HG03039 (cell line): Measurements from ENCODE around the gene LCLAT1.
"Not testable (repeated sequence)": the region's sequence is repeated elsewhere in the genome, so short reads cannot be mapped to it uniquely, and the experiment has no call there.

Source experiments
- ATAC-seq: cut with Tn5 transposase; IDR thresholded peaks from one replicate; pipeline ENCODE4 v1.9.1; 2021; ENCODE audit warnings: mild to moderate bottlenecking, moderate library complexity; ENCODE audit not compliant: unreplicated experiment

LCLAT1 gene

DNA sequence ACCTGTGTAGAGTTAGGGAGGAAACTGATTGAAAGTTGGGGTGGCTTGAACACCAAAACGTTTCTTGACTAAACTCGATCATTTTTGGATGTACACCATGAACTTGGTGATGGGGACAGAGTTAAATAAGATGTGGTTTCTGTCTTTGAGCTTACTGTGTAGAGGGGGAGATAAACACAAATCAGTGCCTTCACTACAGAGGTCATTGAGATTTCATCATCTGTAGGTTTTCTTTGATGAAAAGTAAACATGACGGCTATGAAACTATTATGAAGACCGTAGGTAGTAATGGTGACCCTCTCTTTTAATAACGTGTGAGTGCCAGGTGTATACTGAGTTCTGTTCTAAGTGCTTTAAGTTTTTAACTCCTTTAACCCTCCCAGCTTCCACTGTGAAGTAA, 6.5 kb downstream of the LCLAT1 start:
- no peak for ATAC-seq

DNA sequence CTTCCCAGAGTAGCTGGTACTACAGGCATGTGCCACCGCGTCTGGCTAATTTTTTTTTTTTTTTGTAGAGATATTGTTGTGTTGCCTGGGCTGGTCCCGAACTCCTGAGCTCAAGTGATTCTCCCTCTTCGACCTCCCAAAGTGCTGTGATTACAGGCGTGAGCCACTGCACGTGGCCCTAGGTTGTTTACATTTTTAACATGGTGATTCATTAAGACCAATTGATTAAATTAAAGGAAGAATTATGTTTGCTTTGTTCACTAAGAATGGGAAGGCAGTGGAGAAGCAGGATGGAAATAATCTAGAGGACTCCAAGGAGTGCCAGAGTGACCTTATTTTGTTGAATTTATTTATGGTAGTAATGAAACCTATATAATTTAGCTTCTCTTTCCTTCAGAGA, 7.5 kb downstream of the LCLAT1 start:
- ATAC-seq, result no peak

DNA sequence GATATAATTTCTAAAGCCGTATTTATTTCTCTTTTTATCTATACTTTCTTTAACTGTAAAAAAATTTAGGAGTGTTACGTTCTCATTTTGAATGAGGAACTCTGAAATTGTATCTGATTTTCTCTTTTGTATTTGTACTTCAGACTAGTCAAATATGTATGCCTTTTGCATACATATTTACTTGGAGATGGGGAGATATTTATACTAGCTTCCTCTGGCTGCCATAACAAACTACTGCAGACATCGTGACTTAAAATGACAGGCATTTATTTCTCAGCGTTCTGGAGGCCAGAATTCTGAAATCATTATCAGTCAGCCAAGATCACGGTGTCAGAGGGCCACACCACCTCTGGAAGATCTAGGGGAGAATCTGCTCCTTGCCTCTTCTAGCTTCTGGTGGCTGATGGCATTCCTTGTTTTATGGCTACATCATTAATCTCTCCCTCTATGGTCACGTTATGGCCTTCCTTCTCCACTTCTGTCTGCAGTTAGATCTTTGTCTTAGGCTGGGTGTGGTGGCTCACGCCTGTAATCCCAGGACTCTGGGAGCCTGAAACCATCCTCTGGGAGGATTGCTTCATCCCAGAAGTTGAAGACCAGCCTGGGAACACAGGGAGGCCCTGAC, 8.2 kb downstream of the LCLAT1 start:
- ATAC-seq, result no peak

DNA sequence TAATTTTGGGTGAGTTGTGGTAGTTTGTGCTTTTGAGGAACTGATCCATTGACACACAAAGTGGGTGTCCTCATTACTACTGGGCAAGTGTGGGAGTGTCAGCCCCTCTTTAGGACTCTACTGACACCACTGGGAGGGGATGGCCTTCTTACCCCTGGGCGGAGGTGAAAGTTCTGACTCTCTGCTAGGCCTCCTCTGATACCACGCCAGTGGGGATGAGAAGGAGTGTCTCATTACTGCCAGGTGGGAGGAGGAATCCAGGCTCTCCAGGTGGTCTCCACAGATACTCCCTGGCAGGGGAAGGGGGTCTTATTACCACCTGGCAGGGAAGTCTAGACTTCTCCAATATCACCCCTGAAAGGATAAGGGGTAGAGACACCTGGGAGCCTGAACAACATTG, 9.1 kb downstream of the LCLAT1 start:
- no peak for ATAC-seq

DNA sequence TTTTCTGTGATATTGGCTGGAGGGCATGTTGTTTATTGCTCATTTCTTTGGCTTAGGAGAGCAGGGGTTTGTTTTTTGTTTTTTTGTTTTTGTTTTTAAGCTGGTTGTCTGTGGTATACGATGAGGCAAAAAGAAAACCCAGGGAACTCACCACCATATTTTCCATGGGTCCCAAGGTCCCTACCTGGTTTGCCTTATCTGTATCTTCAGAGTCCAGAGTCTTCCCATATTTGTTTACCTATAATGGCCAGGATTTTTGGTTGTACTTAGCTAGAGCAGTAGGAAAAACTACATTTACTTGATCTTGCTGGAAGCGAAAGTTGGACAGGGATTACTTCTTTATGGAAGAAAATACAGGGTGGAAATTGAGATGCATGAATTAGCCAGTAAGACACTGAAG, 9.5 kb downstream of the LCLAT1 start:
- no peak for ATAC-seq

DNA sequence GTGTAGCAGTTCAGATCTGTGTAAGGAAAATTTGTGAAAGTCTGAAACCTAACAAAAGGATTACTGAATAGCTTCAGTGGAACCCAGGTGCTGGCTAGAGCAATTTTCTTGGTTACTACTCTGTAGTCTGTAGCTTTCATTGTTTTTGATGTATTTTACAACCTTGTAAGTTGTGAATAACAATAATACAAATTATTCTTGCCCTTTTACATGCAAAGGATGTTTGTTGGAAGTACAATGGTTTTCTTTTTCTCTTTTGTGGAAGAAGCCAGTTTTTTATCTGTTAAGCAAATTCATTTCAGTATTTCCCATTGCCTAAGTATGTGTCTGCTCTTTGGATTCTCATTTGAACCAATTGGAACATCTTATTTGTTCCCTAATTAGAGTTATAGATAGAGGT, 10.2 kb downstream of the LCLAT1 start:
- ATAC-seq, result no peak

- ATAC-seq, result no peak
Observed at GRCh38 chr2:30459140-30459539, 12.1 kb downstream of the LCLAT1 start.

GRCh38 chr2:30462131-30462857, 15.2 kb downstream of the LCLAT1 start:
- ATAC-seq, result no peak

GRCh38 chr2:30463535-30463934, 16.5 kb downstream of the LCLAT1 start:
- ATAC-seq, result no peak

DNA sequence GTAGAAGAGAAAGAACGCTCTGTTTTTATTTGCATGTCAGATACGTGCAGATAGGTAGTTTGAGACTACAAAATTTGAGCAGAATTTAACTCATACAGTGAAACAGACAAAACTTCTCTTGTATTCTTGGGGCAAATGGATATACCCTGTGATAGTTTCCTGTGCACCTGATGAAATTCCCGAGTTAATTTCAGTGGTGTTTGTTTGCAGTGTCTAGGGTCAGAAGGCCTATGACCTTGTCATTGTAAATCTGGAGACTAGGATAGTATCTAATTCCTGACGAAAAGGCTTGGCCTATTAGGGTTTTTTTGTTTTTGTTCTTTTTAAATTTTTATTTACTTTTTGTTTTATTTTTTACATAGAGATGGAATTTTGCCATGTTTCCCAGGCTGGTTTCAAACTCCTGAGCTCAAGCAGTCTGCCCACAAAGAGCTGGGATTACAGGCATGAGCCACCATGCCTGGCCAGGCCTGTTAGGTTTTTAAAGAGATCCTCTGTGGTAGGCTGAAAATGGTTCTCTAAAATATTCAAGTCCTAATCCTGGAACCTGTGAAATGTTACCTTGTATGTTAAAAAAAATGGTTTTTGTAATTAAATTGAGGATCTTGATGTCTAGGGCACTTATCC, 17.6 kb downstream of the LCLAT1 start:
- no peak for ATAC-seq

DNA sequence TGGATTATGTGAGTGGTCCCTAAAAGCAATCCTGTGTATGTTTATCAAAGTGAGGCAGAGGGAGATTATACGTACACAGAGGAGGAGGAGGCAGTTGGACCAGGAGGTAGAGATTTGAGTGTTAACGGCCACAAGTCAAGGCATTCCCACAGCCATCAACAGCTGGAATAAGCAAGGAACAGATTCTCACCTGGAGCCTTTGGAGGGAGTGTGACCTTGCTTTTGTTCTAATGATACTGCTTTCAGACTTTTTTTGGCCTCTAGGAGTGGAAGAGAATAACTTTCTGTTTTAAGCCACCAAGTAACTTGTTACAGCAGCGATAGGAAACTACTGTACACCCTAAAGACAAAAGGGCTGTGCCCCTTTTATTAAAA, 18.1 kb downstream of the LCLAT1 start:
- no peak for ATAC-seq

DNA sequence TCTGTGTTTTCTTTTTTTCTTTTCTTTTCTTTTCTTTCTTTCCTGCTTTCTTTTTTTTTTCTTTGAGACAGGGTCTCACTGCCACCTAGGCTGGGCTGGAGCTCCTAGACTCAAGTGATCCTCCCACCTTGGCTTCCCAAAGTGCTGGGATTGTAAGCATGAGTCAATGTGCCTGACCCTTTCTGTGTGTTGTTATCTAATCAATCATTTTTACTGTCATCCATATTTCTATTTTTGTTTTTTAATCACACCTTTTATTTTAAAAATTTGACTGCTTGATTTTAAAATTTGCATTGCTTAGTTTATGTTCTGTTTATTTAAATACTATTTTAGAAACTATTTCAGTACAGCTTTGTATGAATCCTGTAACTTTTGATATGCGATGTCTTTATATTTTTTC, 19.2 kb downstream of the LCLAT1 start:
- no peak for ATAC-seq

DNA sequence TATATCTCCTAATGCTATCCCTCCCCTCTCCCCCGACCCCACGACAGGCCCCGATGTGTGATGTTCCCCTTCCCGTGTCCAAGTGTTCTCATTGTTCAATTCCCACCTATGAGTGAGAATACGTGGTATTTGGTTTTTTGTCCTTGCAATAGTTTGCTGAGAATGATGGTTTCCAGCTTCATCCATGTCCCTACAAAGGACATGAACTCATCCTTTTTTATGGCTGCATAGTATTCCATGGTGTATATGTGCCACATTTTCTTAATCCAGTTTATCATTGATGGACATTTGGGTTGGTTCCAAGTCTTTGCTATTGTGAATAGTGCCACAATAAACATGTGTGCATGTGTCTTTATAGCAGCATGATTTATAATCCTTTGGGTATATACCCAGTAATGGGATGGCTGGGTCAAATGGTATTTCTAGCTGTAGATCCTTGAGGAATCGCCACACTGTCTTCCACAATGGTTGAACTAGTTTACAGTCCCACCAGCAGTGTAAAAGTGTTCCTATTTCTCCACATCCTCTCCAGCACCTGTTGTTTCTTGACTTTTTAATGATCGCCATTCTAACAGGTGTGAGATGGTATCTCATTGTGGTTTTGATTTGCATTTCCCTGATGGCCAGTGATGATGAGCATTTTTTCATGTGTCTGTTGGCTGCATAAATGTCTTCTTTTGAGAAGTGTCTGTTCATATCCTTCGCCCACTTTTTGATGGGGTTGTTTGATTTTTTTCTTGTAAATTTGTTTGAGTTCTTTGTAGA, 20.2 kb downstream of the LCLAT1 start:
- not testable (repeated sequence) for ATAC-seq

- ATAC-seq, result no peak
Observed at GRCh38 chr2:30470426-30470825, 23.4 kb downstream of the LCLAT1 start.

- ATAC-seq, result no peak
Observed at GRCh38 chr2:30472326-30472725, 25.3 kb downstream of the LCLAT1 start.

DNA sequence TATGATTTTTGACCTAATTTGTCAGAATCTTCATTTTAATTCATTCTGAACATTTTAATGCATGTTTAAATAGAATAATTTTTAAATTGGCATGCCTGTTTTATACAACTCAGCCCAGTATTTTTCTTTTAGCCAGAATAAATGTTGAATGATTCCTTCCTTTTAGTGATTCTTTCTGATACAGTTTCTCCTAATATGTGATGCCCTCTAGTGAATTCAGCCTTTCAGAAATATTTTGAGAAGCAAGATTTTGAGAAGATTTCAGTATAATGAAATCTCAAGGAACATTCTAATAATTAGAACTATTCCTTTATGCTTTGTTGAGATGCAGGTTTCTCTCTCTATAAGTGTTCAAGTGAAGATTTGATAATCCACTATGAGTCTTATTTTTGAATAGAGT, 28.5 kb downstream of the LCLAT1 start:
- no peak for ATAC-seq

GRCh38 chr2:30476636-30477035, 29.6 kb downstream of the LCLAT1 start:
- ATAC-seq, result no peak

DNA sequence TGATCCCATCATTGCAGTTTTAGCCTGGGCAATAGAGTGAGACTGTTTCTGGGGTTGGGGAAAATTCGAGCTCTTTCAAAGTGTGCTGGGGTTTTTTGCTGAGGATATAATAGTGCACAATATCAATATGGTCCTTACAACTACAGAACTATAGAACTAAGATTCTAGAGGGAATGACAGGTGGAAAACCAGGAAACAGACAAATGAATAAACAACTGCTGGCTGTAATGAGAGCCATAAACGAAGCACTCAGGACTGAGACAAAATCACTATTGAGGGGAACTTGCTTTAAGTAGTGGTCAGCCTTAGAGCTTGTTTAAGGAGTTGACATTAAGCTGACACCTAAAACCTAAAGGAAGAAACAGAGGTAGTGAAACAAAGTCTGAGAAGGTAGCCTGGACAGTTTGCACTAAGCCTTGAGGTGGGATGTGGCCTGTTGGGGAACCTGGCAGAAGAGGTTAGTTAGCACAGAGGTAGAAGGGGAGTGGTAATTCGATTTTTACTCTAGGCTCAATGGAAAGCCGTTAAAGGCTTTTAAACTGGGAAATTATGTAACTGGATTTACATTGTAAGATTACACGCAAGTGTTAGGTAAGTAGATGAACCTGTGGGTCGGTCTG, 33.8 kb downstream of the LCLAT1 start:
- no peak for ATAC-seq

DNA sequence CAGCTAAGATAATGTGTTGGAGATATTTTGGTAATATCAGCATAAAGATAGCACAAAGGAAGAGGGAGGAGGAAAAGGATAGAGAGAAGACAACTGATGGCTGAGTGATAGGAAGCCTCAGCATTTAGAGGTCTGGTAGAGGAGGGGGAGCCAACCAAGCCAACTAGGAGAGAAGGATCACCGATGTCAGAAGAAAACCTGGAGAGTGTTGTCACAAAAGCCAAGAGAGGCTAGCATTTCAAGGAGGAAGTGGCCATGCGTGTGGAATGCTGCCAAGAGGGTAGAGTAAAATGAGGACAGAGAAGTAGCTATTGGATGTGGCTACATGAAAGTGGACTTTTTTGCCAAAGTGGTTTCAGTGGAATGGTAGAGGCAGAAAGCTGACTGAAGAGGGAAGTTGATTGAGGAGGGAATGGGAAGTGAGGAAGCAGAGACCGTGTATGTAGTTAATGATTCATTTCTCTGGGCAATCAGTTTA, 34.3 kb downstream of the LCLAT1 start:
- no peak for ATAC-seq

DNA sequence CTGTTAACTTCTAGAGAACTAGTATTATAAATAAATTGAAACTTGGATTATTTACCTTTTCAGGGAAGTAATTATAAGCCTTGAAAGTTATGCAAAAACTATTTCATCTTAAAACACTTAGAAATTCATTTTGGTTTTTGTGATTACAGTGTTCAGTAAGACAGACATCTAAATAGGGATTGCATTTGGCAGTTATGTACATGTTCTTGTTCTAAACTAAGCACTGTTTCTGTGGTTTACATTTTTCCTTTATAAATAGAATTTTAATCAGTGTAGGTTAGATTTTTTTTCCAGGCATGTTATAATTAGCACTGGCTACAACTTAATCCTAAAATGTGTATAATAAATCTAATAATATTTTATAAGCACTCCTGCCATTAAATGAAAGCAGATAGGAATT, 35.0 kb downstream of the LCLAT1 start:
- no peak for ATAC-seq

GRCh38 chr2:30484145-30484544, 37.1 kb downstream of the LCLAT1 start:
- no peak for ATAC-seq
